Head of caudate nucleus (tissue), 42 donors: ENCODE measurements around the gene KCNA5.
A peak's percentile ranks its signal among the peaks of the same experiment; 100 is the strongest.

Experiments used
- DNase-seq, 42 donors: peaks; one replicate each; pipeline versions ENCODE4 v3.0.0 to v3.0.0-alpha.2; 2020 to 2021; ENCODE audit warnings: mixed read lengths in 7 of 42
- intact Hi-C: fragments of 100-400 bp; cut with DNase I; formaldehyde crosslinking; loops from one replicate; pipeline ENCODE4 v1.15.0; 2022

KCNA5 gene

GRCh38 chr12:5087831-5088554, 44.3 kb downstream of the KCNA5 start:
- no peak for DNase-seq
- intact Hi-C loops = loop anchor here (5.0 kb wide), 1 partner anchor 231 kb away; no protein-coding TSS in a partner anchor

- intact Hi-C loops = loop anchor here (5.0 kb wide), 1 partner anchor 231 kb away; no protein-coding TSS in a partner anchor
- peak in 1 of 42 donors; percentile 44 for DNase-seq
These were observed 45.0 kb downstream of the KCNA5 start for GRCh38 chr12:5088586-5089264.

GRCh38 chr12:5094551-5094950, 50.9 kb downstream of the KCNA5 start:
- no peak for DNase-seq
- intact Hi-C loops = no loop called here

- DNase-seq = no peak
- intact Hi-C loops = no loop called here
These were observed 51.3 kb downstream of the KCNA5 start for GRCh38 chr12:5094986-5095385.
